ENCODE measurements around the gene ATG10. TPM values are rescaled to one million over a fixed set of nuclear protein-coding genes. Genes with fewer than 3 reads are reported as not detected.

The ATG10 gene
- total and polyA plus RNA-seq, 2 of the 8 experiments (the other 6 are each of a cell fraction or from before 2014, with no cell fraction given) = 3.7 to 8.8 TPM

- Histone ChIP-seq H3K23ac (ENCODE audit: insufficient read length) (no peak overlapping the region), H4K20me1 (replicated peaks in 1 of 2; ENCODE audit: control insufficient read depth in 1 of 2, insufficient read depth in 2 of 2, low read length in 2 of 2) (no peaks in the 10 kb centered on the region), H3K14ac (ENCODE audit: insufficient read length) (no peak overlapping the region), H2BK5ac (ENCODE audit: low read depth, low read length) (no peak overlapping the region), H3K79me2 (ENCODE audit: control insufficient read depth in 1 of 2, insufficient read depth in 2 of 2, low read length in 2 of 2) (no peaks in the 10 kb centered on the region), H3K79me1 (ENCODE audit: low read depth, low read length) (no peaks in the 10 kb centered on the region), H3K9ac (replicated peaks in 1 of 4; ENCODE audit: extremely low read depth in 1 of 4, low read depth in 3 of 4, low read length in 3 of 4) (no peak overlapping the region), H2AK5ac (ENCODE audit: low read depth, low read length) (no peak overlapping the region), H2BK20ac (ENCODE audit: low read length) (no peak overlapping the region), H3K27me3 (replicated peaks in 1 of 4; ENCODE audit: control insufficient read depth in 3 of 4, extremely low read depth in 1 of 4, insufficient read depth in 3 of 4, low read length in 3 of 4) (no peaks in the 10 kb centered on the region), H3K18ac (ENCODE audit: extremely low read depth, low read length) (no peak overlapping the region; the same call in 1 of the 2 replicates), H3K27ac (ENCODE audit: low read depth, low read length) (no peak overlapping the region), H4K8ac (ENCODE audit: extremely low read depth, insufficient read depth, low read length) (no peak overlapping the region), H2AFZ (ENCODE audit: low read length) (no peak overlapping the region), H3K4ac (replicated peaks; ENCODE audit: insufficient read length, low read depth, low read length) (no peak overlapping the region), H3K9me3 (ENCODE audit: insufficient read depth in 2 of 2, low read depth in 1 of 2, low read length in 1 of 2) (no peaks in the 10 kb centered on the region), H3K36me3 (ENCODE audit: control insufficient read depth in 2 of 4, insufficient read depth in 4 of 4, low read length in 3 of 4) (no peaks in the 10 kb centered on the region), H2BK120ac (replicated peaks; ENCODE audit: low read depth, low read length) (no peak overlapping the region), H4K91ac (replicated peaks; ENCODE audit: insufficient read length, low read length) (no peak overlapping the region), H3K4me3 (ENCODE audit: extremely low read depth in 1 of 4, insufficient read depth in 2 of 4, low read depth in 3 of 4, low read length in 4 of 4) (no peak overlapping the region), H3K56ac (replicated peaks; ENCODE audit: insufficient read length, low read depth, low read length) (no peak overlapping the region), H2BK15ac (ENCODE audit: low read length) (no peak overlapping the region), H2BK12ac (ENCODE audit: low read depth, low read length) (no peak overlapping the region), H3K4me1 (replicated peaks in 1 of 4; ENCODE audit: control insufficient read depth in 3 of 4, insufficient read depth in 4 of 4, low read length in 3 of 4) (no peaks in the 10 kb centered on the region), H4K5ac (ENCODE audit: insufficient read length, low read depth, low read length) (no peak overlapping the region), H3K23me2 (ENCODE audit: low read depth, low read length) (no peaks in the 10 kb centered on the region), H3K4me2 (ENCODE audit: insufficient read depth in 1 of 2, low read depth in 2 of 2, low read length in 2 of 2) (no peak overlapping the region)
- ChIA-PET POLR2A (ENCODE audit: partially characterized antibody) (no interaction called here), CTCF (ENCODE audit: partially characterized antibody) (interaction anchor here (1.0 to 1.3 kb wide), 2 partner anchors 451 to 788 kb away, joined by 3 to 4 read pairs; no protein-coding TSS in a partner anchor)
- TF ChIP-seq SIRT6 (IDR thresholded peaks at IDR 0.05; ENCODE audit: low read length) = no peak
- 100% methylated on average over 1 of the region's 1 CpG; no CpG with 5 or more reads in 1 of the 2 experiments for WGBS, 2 experiments (ENCODE audit: extremely low coverage in 1 of 2, insufficient coverage in 1 of 2, insufficient read length in 1 of 2, insufficient replicate concordance in 2 of 2, low coverage in 1 of 2, low lambda C conversion rate in 2 of 2, missing lambda C conversion rate in 1 of 2)
- no peak for DNase-seq (ENCODE audit: low read depth in 1 of 2, low spot score in 2 of 2)
- FAIRE-seq = no peak
Measured at GRCh38 chr5:82211855-82212572, 240.2 kb downstream of the ATG10 start.

Measured in H1 (cell line).